ENCODE measurements around the gene COL9A2. TPM values are rescaled to one million over a fixed set of nuclear protein-coding genes. Genes with fewer than 3 reads are reported as not detected.

The COL9A2 gene
- total RNA-seq, 1 experiment from 2014 or later: 3.0 TPM

DNA sequence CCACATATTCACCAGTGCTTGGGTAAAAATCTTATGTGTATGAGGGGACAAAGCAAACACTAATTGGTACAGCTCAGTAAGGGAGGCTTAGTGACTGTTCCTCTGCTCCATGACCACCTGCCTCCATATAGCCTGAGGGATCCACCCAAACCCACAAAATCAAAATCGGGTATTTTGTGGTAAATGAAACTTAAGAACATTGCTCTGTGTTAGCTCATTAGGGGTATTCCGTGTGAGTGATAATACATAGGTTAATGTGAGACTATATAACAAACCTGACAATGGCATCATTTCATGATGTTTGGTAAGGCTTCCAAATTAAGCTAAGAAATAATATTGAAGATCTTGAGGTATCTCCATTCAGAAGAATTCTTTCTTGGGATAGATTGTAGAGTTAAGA lies 25.8 kb downstream of the COL9A2 start:
- H3K4me1 Mint-ChIP-seq (ENCODE audit: low read depth, unreplicated experiment): no peaks in the 10 kb centered on the region
- H3K27ac Mint-ChIP-seq (ENCODE audit: unreplicated experiment): no peak overlapping the region
- TF ChIP-seq CTCF (IDR thresholded peaks at IDR 0.05; ENCODE audit: unreplicated experiment): no peak
- peaks cover 17% of the 10 kb centered on the region for H3K36me3 Mint-ChIP-seq (ENCODE audit: insufficient read depth, unreplicated experiment)
- H3K27me3 Mint-ChIP-seq (ENCODE audit: unreplicated experiment): no peaks in the 10 kb centered on the region
- intact Hi-C loops (cut with micrococcal nuclease; ENCODE audit: unreplicated experiment): no loop called here
- BruUV-seq (replicated peaks): no TSS peak
- H3K4me3 Mint-ChIP-seq (ENCODE audit: low read depth, unreplicated experiment): no peak overlapping the region
- CTCF ChIA-PET: interaction anchor here (0.7 kb wide), 1 partner anchor 152 kb away, joined by 9 read pairs; no protein-coding TSS in a partner anchor
- no peak for DNase-seq
- H3K9me3 Mint-ChIP-seq (ENCODE audit: low read depth, unreplicated experiment): no peaks in the 10 kb centered on the region

DNA sequence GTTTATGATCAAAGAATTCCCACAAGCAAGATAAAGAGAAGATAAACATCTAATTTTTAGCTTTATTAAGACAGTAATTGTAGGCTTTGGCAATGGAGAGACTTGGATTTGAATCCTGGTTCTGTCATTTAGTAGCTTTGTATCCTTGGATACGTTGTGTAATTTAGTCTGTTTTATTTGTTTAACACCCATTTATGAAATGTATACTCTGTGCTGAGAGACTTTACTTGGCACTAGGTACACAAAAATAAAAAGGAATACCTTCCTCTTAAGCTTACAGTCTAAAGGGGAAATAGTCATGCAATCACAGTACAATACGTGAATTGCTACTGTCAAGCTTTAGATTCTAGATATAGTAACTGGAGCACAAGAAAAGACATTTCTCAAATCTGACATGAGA lies 35.2 kb downstream of the COL9A2 start:
- no TSS peak for BruUV-seq (replicated peaks)
- no peak overlapping the region for H3K4me3 Mint-ChIP-seq (ENCODE audit: low read depth, unreplicated experiment)

DNA sequence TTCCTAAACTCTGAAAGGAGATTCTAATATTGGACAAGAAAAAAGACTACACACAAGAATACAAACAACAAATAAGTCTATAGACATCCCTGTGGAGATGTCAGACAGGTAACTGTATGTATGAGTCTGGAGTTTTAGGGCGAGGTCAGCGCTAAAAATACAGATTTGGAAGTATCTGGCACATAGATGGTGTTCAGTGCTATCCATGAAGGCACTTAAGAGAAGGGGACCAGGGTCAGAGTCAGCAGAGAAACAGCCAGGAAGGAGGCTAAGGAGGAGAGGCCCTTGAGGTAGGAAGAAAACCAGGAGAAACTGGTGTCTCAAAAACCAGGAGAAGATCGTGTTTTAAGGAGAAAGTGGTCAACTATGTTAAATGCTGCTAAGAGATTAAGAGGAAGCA lies 41.0 kb downstream of the COL9A2 start:
- no peaks in the 10 kb centered on the region for H3K9me3 Mint-ChIP-seq (ENCODE audit: low read depth, unreplicated experiment)
- peaks cover 8% of the 10 kb centered on the region for H3K4me1 Mint-ChIP-seq (ENCODE audit: low read depth, unreplicated experiment)
- CTCF ChIA-PET: no interaction called here
- no peak for TF ChIP-seq CTCF (IDR thresholded peaks at IDR 0.05; ENCODE audit: unreplicated experiment)
- no peak for DNase-seq
- H3K4me3 Mint-ChIP-seq (ENCODE audit: low read depth, unreplicated experiment): no peak overlapping the region
- no peaks in the 10 kb centered on the region for H3K27me3 Mint-ChIP-seq (ENCODE audit: unreplicated experiment)
- no TSS peak for BruUV-seq (replicated peaks)
- H3K36me3 Mint-ChIP-seq (ENCODE audit: insufficient read depth, unreplicated experiment): peaks cover 17% of the 10 kb centered on the region
- intact Hi-C loops (cut with micrococcal nuclease; ENCODE audit: unreplicated experiment): no loop called here
- H3K27ac Mint-ChIP-seq (ENCODE audit: unreplicated experiment): no peak overlapping the region

More for the DNA sequence above, 35.2 kb downstream of the COL9A2 start:
- no peak for TF ChIP-seq CTCF (IDR thresholded peaks at IDR 0.05; ENCODE audit: unreplicated experiment)
- DNase-seq: no peak
- no peak overlapping the region for H3K27ac Mint-ChIP-seq (ENCODE audit: unreplicated experiment)
- CTCF ChIA-PET: interaction anchor here (1.0 kb wide), 1 partner anchor 57 kb away, joined by 3 read pairs; no protein-coding TSS in a partner anchor
- H3K36me3 Mint-ChIP-seq (ENCODE audit: insufficient read depth, unreplicated experiment): peaks cover 6% of the 10 kb centered on the region
- no peaks in the 10 kb centered on the region for H3K4me1 Mint-ChIP-seq (ENCODE audit: low read depth, unreplicated experiment)
- no peaks in the 10 kb centered on the region for H3K9me3 Mint-ChIP-seq (ENCODE audit: low read depth, unreplicated experiment)
- H3K27me3 Mint-ChIP-seq (ENCODE audit: unreplicated experiment): no peaks in the 10 kb centered on the region
- intact Hi-C loops (cut with micrococcal nuclease; ENCODE audit: unreplicated experiment): no loop called here

- no TSS peak for BruUV-seq (replicated peaks)
- H3K4me3 Mint-ChIP-seq (ENCODE audit: low read depth, unreplicated experiment): no peak overlapping the region
- DNase-seq: no peak
- no peaks in the 10 kb centered on the region for H3K27me3 Mint-ChIP-seq (ENCODE audit: unreplicated experiment)
- H3K4me1 Mint-ChIP-seq (ENCODE audit: low read depth, unreplicated experiment): peaks cover 8% of the 10 kb centered on the region
- CTCF ChIA-PET: no interaction called here
- TF ChIP-seq CTCF (IDR thresholded peaks at IDR 0.05; ENCODE audit: unreplicated experiment): no peak
- H3K27ac Mint-ChIP-seq (ENCODE audit: unreplicated experiment): no peak overlapping the region
- intact Hi-C loops (cut with micrococcal nuclease; ENCODE audit: unreplicated experiment): no loop called here
- peaks cover 18% of the 10 kb centered on the region for H3K36me3 Mint-ChIP-seq (ENCODE audit: insufficient read depth, unreplicated experiment)
- no peaks in the 10 kb centered on the region for H3K9me3 Mint-ChIP-seq (ENCODE audit: low read depth, unreplicated experiment)
Measured at GRCh38 chr1:40274331-40274730, 42.8 kb downstream of the COL9A2 start.
